Mucosa of rectum (tissue), 2 donors: ENCODE data around the gene CDRT15.
"Not testable (repeated sequence)": the region's sequence is repeated elsewhere in the genome, so short reads cannot be mapped to it uniquely, and the experiment has no call there.

ENCODE experiments used
- H3K27ac ChIP-seq, 2 donors: one replicate each; pipeline ENCODE4 v1.7.0; 2013; ENCODE audit warnings: inconsistent platforms in 2 of 2, low read depth in 2 of 2, low read length in 2 of 2
- H3K27me3 ChIP-seq, 2 donors: one replicate each; pipeline ENCODE4 v1.7.0; 2013; ENCODE audit warnings: low read length in 2 of 2; ENCODE audit not compliant: control insufficient read depth in 2 of 2, insufficient read depth in 2 of 2
- H3K36me3 ChIP-seq, 2 donors: one replicate each; pipeline ENCODE4 v1.7.0; 2013; ENCODE audit warnings: low read length in 2 of 2; ENCODE audit not compliant: control insufficient read depth in 2 of 2, insufficient read depth in 2 of 2
- H3K4me1 ChIP-seq, 2 donors: one replicate each; pipeline ENCODE4 v1.7.0; 2013; ENCODE audit warnings: low read length in 2 of 2, mild to moderate bottlenecking in 1 of 2; ENCODE audit not compliant: control insufficient read depth in 2 of 2, insufficient read depth in 2 of 2
- H3K4me3 ChIP-seq, 2 donors: one replicate each; pipeline ENCODE4 v1.7.0; 2013; ENCODE audit warnings: low read length in 2 of 2
- H3K9ac ChIP-seq, 2 donors: one replicate each; pipeline ENCODE4 v1.7.0; 2013; ENCODE audit warnings: low read length in 2 of 2, low read depth in 1 of 2, mild to moderate bottlenecking in 1 of 2
- H3K9me3 ChIP-seq, 2 donors: one replicate each; pipeline ENCODE4 v1.7.0; 2013; ENCODE audit warnings: low read length in 2 of 2; ENCODE audit not compliant: control insufficient read depth in 2 of 2
- donor health status: healthy.
- donor health status: Normal muscosa, but diverticular disease.

CDRT15 gene

DNA sequence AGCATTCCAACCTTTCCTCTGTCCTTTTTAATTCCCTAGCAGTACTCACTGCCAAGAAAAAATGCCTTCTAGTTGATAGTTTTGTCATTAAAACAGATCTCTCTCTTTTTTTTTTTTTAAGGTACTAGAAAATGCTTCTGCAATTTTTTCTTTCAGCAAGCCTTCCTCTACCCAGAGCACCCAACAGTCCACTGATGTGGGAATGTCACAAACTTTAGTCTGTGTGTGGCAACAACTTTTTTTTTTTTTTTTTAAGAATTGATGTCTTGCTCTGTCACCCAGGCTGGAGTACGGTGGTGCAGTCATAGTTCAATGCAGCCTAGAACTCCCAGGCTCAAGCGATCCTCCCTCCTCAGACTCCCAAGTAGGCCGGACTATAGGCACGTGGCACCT, 34.7 kb downstream of the CDRT15 start:
- peaks cover 0 to 11% of the 10 kb centered on the region in 2 donors for H3K36me3 ChIP-seq
- H3K27me3 ChIP-seq, result no peaks in the 10 kb centered on the region
- no peak overlapping the region for H3K9ac ChIP-seq
- peaks cover 6 to 20% of the 10 kb centered on the region in 2 donors for H3K4me1 ChIP-seq
- no peak overlapping the region for H3K27ac ChIP-seq
- H3K4me3 ChIP-seq, result no peak overlapping the region
- H3K9me3 ChIP-seq, result no peaks in the 10 kb centered on the region

DNA sequence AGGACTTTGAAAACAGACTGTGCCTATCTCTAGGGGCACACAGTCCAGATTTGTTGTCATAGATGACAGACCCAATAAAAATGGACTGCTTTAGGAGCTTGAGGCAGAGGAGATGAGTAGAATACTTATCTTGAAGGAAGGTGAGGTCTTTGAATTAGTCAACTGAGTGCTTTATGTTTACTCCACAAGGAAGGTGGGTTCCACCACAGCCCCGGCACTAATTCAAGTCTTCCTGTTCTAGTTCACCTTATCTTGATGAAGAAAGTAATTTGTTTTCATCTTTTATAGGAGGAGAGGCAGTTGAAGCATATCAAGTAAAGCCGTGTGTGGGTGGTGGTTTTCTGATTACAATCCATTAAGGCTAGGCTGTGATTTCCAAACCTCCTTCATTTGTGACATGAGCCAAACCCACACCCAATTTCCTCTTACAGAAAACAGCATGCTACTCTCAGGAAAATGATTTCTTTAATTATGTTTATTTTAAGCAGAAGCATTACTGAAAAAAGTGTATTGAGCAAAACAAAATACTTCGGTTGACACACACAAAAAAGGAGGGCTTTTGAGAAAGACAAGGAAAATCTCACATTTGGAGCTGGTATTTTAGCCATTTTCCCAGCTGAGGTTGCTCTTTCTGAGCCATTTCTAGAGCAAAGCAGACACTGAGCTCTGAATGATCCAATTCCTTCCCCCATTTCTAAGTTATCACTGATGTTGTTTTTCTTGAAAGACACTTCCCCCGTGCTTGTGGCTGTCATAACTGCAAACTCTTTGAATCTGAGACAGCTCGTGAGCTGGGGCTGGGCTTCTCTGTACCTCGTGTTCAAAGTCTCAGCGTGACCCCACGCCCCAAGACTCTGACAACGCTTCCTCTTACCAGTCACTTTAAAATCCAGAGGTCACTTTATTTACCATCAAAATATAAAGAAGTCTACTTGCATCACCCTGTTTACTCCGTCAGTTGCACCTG, 35.4 kb downstream of the CDRT15 start:
- Histone ChIP-seq H3K4me3 (no peak overlapping the region), H3K4me1 (peaks cover 6 to 17% of the 10 kb centered on the region in 2 donors), H3K9me3 (no peaks in the 10 kb centered on the region), H3K27me3 (no peaks in the 10 kb centered on the region), H3K36me3 (peaks cover 0 to 9% of the 10 kb centered on the region in 2 donors), H3K27ac (peak overlapping the region; percentile 27 to 57), H3K9ac (no peak overlapping the region)

DNA sequence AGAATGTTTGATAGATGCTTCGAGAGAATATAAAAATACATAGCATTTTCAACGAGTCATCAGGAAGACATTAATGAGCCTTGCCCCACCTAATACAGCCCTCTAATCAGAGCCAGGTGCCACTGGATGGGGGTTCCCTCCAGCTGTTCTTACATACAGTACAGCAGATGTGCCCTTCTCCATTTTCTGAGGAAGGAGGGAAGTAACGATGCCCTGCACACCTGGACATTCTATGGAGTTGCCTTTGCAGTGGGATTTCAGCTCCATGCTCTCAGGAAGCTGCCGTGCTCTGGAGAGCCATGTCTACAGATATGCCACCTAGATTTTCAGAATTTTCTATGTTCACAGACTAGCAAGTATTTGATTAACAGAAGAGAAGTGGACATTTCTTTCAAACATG, 36.3 kb downstream of the CDRT15 start:
- Histone ChIP-seq H3K4me3 (no peak overlapping the region), H3K4me1 (peaks cover 6 to 15% of the 10 kb centered on the region in 2 donors), H3K27ac (no peak overlapping the region), H3K9ac (no peak overlapping the region), H3K36me3 (peaks cover 0 to 9% of the 10 kb centered on the region in 2 donors), H3K27me3 (no peaks in the 10 kb centered on the region), H3K9me3 (no peaks in the 10 kb centered on the region)

DNA sequence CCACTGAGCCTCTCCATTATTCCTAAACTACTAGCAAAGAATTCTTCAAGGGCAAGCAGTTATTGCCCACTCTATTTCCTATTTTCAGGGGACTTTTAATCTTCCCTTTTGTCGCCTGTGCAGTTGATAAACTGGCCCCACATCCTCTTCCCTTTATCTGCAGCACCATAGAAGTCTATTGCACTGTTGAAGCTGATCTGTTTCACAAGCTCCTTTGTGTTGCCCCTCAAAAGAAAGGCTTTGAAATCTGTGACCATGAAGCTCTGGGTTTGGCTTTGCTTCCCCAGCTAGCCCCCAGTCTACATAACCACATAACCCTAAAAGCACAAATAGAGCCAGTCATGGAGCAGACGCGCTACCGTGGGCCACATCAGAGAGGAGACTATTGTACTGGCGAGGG, 37.1 kb downstream of the CDRT15 start:
- peaks cover 0 to 8% of the 10 kb centered on the region in 2 donors for H3K36me3 ChIP-seq
- no peak overlapping the region for H3K9ac ChIP-seq
- H3K9me3 ChIP-seq, result no peaks in the 10 kb centered on the region
- no peak overlapping the region for H3K4me3 ChIP-seq
- H3K4me1 ChIP-seq, result peaks cover 6 to 15% of the 10 kb centered on the region in 2 donors
- H3K27ac ChIP-seq, result no peak overlapping the region
- H3K27me3 ChIP-seq, result no peaks in the 10 kb centered on the region

DNA sequence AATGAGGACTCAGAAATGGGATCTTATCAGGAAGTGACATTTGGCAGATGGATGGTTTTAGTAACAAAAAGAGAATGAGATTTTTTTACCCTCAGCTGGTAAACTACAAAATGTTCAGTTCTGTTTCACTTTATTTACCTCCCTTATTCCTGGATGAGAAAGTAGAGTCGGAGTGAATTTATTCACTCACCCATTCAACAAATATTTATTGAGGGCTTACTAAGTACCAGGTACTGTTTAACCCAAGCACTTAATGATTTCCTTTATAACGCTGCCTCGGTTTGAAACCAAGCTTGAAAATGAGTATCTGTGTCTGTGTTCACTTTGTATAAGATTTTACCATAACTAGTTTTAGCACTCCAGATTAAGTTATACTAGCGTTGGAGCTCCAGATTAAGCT, 38.1 kb downstream of the CDRT15 start:
- no peaks in the 10 kb centered on the region for H3K27me3 ChIP-seq
- H3K9ac ChIP-seq, result no peak overlapping the region
- H3K27ac ChIP-seq, result no peak overlapping the region
- H3K4me3 ChIP-seq, result no peak overlapping the region
- H3K9me3 ChIP-seq, result no peaks in the 10 kb centered on the region
- peaks cover 6 to 15% of the 10 kb centered on the region in 2 donors for H3K4me1 ChIP-seq
- peaks cover 0 to 2% of the 10 kb centered on the region in 2 donors for H3K36me3 ChIP-seq

DNA sequence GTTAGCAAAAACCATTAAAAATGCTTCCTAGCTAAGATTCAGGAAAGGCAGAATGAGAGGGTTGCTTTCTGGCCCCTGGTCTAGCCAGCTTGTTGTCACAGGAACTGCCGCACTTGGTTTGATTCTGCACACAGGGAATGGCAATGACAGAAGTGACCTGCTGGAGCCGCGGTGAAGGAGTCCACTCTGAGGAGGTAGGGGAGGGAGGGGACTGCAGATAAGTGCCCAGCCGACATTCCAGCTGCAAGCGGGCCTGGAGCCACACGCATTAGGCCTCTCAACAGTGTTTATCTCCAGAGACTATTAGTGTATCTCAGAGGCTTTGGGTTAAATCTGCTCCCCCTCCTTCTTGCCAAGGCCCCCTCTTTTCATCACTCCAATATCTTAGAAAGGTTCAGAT, 38.6 kb downstream of the CDRT15 start:
- Histone ChIP-seq H3K4me3 (no peak overlapping the region), H3K27ac (peak overlapping the region in 1 of 2 donors; percentile 20), H3K36me3 (peaks cover 0 to 2% of the 10 kb centered on the region in 2 donors), H3K27me3 (no peaks in the 10 kb centered on the region), H3K9ac (no peak overlapping the region), H3K9me3 (no peaks in the 10 kb centered on the region), H3K4me1 (peaks cover 6 to 15% of the 10 kb centered on the region in 2 donors)

DNA sequence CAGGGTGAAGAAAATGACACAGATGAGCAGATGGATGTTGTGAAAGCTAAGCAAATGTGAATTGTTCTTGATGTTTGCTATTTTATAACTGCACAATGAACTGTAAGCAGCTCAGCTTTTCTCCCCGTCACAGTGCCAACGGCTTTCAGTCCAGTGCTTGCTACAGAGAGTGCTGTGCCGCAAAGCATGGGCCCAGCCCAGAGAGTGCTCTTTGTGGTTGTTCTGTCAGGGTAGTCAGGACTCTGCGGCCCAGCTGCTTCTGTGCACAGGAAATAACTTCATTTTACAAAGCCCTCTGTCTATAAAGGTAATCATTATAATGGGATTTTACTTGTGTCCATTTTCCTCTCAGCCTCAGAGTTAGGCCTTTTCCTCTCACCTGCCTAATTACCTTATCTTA, 39.1 kb downstream of the CDRT15 start:
- Histone ChIP-seq H3K27me3 (no peaks in the 10 kb centered on the region), H3K27ac (no peak overlapping the region), H3K9me3 (no peaks in the 10 kb centered on the region), H3K4me3 (no peak overlapping the region), H3K4me1 (peaks cover 6 to 15% of the 10 kb centered on the region in 2 donors), H3K9ac (no peak overlapping the region), H3K36me3 (peaks cover 0 to 2% of the 10 kb centered on the region in 2 donors)

DNA sequence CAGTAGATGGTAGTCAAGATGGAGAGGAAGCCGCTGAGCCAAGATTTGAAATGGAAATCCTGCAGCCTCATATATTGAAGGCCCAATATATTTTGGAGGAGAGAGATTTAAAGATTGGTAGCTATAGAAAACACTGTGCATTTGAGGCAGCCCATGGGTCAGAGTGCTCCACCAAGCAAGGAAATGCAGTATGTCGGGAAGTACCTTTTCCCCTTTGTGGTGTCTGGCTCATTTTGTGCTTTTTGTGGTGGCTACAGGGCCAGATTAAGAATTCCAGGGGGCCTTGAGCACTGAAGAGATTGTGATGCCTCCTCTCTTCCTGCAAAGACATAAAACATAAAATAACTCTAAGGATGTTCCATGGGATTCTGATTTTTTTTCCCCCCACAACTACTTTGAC, 39.6 kb downstream of the CDRT15 start:
- Histone ChIP-seq H3K9ac (no peak overlapping the region), H3K4me1 (peaks cover 6 to 15% of the 10 kb centered on the region in 2 donors), H3K4me3 (no peak overlapping the region), H3K27ac (no peak overlapping the region), H3K36me3 (peaks cover 0 to 2% of the 10 kb centered on the region in 2 donors), H3K27me3 (no peaks in the 10 kb centered on the region), H3K9me3 (no peaks in the 10 kb centered on the region)

DNA sequence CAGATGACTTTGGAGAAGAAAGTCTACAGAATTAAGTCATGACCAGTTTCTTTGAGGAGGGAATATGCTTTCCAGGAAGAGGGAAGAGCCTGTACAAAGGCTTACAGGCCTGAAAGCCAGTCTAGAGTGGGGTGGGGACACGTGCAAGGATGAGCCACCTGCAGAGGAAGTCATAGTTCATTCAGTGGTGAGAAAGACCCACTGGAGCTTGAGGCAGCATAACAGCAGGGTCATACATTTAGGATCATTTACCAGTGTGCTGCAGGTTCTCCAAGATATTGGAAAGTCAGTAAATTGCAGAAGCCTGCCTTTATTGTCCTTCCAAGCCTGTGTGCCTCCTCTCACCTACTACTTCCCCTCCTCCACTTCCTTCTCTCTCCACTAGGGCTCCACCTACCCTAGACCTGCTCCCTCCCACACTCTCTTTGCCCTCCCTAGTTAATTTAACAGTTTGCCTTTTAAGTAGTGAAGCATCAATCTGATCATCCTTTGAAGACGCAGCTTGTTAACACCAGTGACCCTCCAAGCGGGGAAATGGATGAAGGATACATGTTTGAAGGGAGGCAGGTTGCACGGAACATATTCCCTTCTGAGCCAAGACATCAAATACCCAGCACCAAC, 40.2 kb downstream of the CDRT15 start:
- Histone ChIP-seq H3K9me3 (no peaks in the 10 kb centered on the region), H3K27me3 (no peaks in the 10 kb centered on the region), H3K4me3 (no peak overlapping the region), H3K9ac (no peak overlapping the region), H3K27ac (no peak overlapping the region), H3K36me3 (peaks cover 0 to 2% of the 10 kb centered on the region in 2 donors), H3K4me1 (peaks cover 6 to 12% of the 10 kb centered on the region in 2 donors)

DNA sequence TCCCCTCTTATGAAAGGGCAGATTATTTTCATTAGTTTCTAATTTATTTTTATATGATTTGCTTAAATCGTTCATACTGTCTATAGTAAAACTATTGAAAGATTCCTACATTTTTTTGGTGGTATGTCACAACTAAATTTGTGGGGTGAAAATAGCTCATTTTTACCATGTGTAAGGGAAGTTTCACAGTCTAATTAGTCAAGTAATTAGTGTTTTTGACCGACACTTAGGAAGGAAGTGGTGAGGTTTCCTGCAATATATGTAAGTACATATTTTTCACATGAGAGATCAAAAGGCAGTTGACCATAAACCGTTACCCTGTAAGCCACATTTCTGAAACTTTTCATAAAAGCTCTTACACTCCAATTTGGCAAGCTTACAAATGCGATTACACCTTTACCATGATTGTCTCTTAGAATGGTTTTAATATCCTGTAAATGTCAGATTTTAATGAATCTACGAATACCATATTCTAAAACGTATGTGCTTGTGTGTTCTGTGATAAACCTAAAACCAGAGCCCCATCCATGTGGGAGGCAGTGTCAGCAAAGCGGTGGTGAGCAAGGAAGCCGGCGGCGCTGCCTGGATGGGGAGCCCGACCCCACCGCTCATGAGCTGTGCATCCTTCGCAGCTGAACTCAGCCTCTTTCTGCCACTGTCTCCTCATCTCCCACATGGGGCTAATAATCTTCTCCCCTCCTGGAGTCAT, 43.9 kb downstream of the CDRT15 start:
- H3K36me3 ChIP-seq, H3K9me3 ChIP-seq: not testable (repeated sequence)

More for the DNA sequence above, 43.9 kb downstream of the CDRT15 start:
- H3K27me3 ChIP-seq, H3K4me1 ChIP-seq, H3K9ac ChIP-seq, H3K4me3 ChIP-seq, H3K27ac ChIP-seq: not testable (repeated sequence)
